ENCODE results near the gene SEMA3G. TPM values are rescaled to one million over a fixed set of nuclear protein-coding genes. Genes with fewer than 3 reads are reported as not detected.

The SEMA3G gene
- total and polyA plus RNA-seq, 8 donors, result 5.7 to 36.5 (median 6.9) TPM

DNA sequence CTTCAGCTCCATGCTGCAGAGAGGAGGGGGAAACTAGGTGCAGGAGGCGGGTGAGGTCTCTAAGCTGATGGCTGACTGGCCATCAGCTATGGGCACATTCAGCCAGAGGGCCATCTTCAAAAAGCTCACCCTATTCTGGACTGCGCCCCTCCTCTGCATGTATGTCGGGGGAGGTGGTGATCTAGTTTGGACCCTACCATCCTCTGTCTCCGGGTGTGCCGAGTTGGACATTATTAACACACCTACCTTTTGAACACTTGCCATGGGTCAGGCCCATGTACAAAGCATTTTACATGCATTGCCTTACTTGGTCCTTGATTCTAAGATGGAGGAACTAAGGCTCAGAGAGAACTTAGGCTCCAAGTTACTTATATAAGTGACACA, 11.9 kb upstream of the SEMA3G start:
- Histone ChIP-seq H3K4me3 (peak overlapping the region; percentile 54 to 72), H3K36me3 (peaks cover 0 to 40% of the 10 kb centered on the region in 2 donors), H3K27ac (peak overlapping the region; percentile 89 to 90), H3K4me1 (peaks cover 6 to 39% of the 10 kb centered on the region in 2 donors), H3K9me3 (no peaks in the 10 kb centered on the region), H3K27me3 (no peaks in the 10 kb centered on the region)
- DNase-seq, result no peak
- TF ChIP-seq, protein P1, sequence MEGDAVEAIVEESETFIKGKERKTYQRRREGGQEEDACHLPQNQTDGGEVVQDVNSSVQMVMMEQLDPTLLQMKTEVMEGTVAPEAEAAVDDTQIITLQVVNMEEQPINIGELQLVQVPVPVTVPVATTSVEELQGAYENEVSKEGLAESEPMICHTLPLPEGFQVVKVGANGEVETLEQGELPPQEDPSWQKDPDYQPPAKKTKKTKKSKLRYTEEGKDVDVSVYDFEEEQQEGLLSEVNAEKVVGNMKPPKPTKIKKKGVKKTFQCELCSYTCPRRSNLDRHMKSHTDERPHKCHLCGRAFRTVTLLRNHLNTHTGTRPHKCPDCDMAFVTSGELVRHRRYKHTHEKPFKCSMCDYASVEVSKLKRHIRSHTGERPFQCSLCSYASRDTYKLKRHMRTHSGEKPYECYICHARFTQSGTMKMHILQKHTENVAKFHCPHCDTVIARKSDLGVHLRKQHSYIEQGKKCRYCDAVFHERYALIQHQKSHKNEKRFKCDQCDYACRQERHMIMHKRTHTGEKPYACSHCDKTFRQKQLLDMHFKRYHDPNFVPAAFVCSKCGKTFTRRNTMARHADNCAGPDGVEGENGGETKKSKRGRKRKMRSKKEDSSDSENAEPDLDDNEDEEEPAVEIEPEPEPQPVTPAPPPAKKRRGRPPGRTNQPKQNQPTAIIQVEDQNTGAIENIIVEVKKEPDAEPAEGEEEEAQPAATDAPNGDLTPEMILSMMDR (IDR thresholded peaks at IDR 0.05), result no peak
- intact Hi-C loops (cut with DNase I), result no loop called here
- no peak for ATAC-seq

DNA sequence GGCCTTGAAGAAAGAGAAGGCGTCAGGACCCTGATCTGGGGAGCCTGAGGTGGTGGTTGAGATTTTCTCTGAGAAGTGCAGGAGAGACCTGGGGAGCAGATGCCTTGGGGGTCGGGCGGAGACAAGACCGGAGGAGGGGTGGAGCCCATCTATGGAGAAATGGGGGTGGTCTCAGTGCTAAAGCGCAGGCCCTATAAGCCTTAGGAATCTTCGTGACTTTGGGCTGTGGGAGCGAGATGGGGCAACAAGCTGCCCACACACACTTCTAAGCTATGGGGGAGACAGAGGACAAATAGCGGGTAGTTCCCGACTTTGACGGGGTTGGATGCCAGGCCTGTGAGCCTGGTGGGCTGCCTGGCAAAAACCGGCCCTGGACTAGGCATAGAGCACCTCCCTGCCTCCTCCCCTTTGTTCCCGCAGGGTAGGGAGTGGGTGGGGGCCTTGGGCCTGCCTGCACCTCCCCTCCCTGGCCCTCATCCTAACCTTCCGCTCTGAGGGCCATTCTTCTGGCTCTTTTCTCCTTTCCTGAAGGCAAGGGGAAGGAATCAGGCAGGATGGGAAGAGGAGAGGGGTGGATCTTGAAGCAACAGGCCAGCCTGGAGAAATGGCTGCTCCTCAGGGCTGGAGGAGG, 11.4 kb upstream of the SEMA3G start:
- TF ChIP-seq, protein P1 (IDR thresholded peaks at IDR 0.05), result no peak
- intact Hi-C loops (cut with DNase I), result no loop called here
- Histone ChIP-seq H3K4me3 (peak overlapping the region; percentile 54 to 72), H3K9me3 (no peaks in the 10 kb centered on the region), H3K27me3 (no peaks in the 10 kb centered on the region), H3K27ac (peak overlapping the region; percentile 89 to 90), H3K36me3 (peaks cover 0 to 35% of the 10 kb centered on the region in 2 donors), H3K4me1 (peaks cover 6 to 39% of the 10 kb centered on the region in 2 donors)
- ATAC-seq (peak; percentile 48), DNase-seq (peak in 2 of 4 donors; percentile 36 to 68)

DNA sequence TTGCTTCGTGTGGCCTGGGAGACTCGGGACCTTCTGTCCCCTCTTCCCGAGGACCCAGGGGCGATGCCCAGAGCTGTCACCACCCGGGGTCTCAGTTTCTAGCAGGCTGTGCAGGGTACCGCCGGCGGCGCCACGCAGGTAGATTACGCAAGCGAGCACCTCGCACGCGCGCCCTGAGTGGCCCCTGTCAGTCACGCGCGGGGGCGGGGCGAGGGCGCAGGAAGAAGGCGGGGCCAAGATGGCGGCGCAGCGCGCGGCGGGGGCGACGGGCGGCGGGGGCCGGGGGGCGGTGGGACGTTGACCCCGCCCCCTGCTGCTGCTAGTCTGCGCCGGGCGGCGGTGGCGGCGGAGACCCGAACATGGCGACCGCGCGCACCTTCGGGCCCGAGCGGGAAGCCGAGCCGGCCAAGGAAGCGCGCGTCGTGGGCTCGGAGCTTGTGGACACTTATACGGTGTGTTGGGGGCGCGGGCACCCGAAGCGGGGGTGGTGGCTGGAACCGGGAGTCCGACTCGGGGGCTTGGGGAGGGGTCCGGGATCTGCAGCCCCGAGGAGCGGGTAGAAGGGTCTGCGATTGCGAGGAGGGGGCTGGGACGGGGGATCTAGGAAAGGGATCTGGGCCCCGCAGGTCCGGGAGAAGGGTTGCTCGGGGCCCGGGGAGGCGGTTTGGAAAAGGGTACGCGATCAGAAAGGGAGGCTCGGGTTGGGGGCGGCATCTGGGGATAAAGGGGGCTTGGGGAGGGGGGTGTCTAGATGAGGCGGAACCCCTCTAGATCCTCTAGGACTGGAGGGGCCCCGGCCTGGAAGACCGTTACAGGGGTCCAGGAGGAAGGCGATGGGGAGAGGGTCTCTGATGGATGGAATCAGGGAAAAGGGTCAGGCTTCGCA, 10.6 kb upstream of the SEMA3G start, which contains the start of gene NISCH:
TSS of gene NISCH (plus strand) at position 322 of the 886 bp plus-strand sequence. CDS start at position 360, 38 bp downstream.
- peaks cover 0 to 27% of the 10 kb centered on the region in 2 donors for H3K36me3 ChIP-seq
- DNase-seq (peak; percentile 80 to 96 (median 89)), ATAC-seq (peak; percentile 85)
- TF ChIP-seq, protein P1 (IDR thresholded peaks at IDR 0.05), result no peak
- peaks cover 6 to 39% of the 10 kb centered on the region in 2 donors for H3K4me1 ChIP-seq
- no peaks in the 10 kb centered on the region for H3K9me3 ChIP-seq
- H3K27ac ChIP-seq, result peak within 1 kb of the TSS; percentile 89 to 90
- intact Hi-C loops (cut with DNase I), result no loop called here
- peak within 1 kb of the TSS; percentile 54 to 72 for H3K4me3 ChIP-seq
- H3K27me3 ChIP-seq, result no peaks in the 10 kb centered on the region

DNA sequence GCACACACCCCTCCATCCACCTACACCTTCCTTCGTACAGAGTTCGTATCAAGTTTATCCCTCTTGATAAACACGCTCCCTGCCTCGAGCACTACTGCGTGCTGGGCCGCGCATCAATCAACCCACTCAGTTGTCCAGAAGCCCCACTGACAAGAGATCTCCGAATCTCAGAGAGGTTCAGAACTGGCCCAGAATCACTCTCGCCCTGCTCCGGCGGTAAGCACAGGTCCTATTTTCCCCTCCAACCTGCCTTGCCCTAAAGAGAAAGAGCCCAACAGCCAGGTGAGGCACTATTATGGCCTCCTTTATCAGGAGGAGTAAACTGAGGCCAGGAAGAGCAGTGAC, 10.0 kb upstream of the SEMA3G start:
- peaks cover 6 to 41% of the 10 kb centered on the region in 2 donors for H3K4me1 ChIP-seq
- TF ChIP-seq, protein P1 (IDR thresholded peaks at IDR 0.05), result no peak
- ATAC-seq, result no peak
- H3K27me3 ChIP-seq, result no peaks in the 10 kb centered on the region
- peak overlapping the region; percentile 54 to 72 for H3K4me3 ChIP-seq
- H3K36me3 ChIP-seq, result peaks cover 0 to 21% of the 10 kb centered on the region in 2 donors
- DNase-seq, result no peak
- intact Hi-C loops (cut with DNase I), result no loop called here
- peak overlapping the region; percentile 89 to 90 for H3K27ac ChIP-seq
- no peaks in the 10 kb centered on the region for H3K9me3 ChIP-seq

Data from left lung (tissue), 10 donors.